Upper lobe of right lung (tissue), 1 donor: ENCODE results near the gene COL4A1. TPM values are rescaled to one million over a fixed set of nuclear protein-coding genes. Genes with fewer than 3 reads are reported as not detected.
A peak's percentile ranks its signal among the peaks of the same experiment; 100 is the strongest.

Experiments
- ATAC-seq: fragments of 200-7000 bp; cut with Tn5 transposase; one replicate; pipeline ENCODE4 v1.9.1; 2020; ENCODE audit warnings: mild to moderate bottlenecking, moderate library complexity
- DNase-seq: peaks from one replicate; pipeline ENCODE4 v3.0.0-alpha.2; 2020
- H3K27ac ChIP-seq: fragments of 200-600 bp; one replicate; pipeline ENCODE4 v1.8.0; 2022
- H3K27me3 ChIP-seq: fragments of 200-600 bp; one replicate; pipeline ENCODE4 v1.8.0; 2022; ENCODE audit warnings: mild to moderate bottlenecking
- H3K36me3 ChIP-seq: fragments of 200-600 bp; one replicate; pipeline ENCODE4 v1.8.0; 2022
- H3K4me1 ChIP-seq: fragments of 200-600 bp; one replicate; pipeline ENCODE4 v1.8.0; 2022
- H3K4me3 ChIP-seq: fragments of 200-600 bp; one replicate; pipeline ENCODE4 v1.8.0; 2022; ENCODE audit warnings: mild to moderate bottlenecking
- H3K9me3 ChIP-seq: fragments of 200-600 bp; one replicate; pipeline ENCODE4 v1.8.0; 2022
- intact Hi-C: fragments of 100-400 bp; cut with DNase I; formaldehyde crosslinking; loops from one replicate; pipeline ENCODE4 v1.11.0; 2022
- total RNA-seq: library from RNA; stranded (reverse); fragmentation: NEBNext Ultra II Directional; extraction: Animal tissue kit (Norgen Biotek cat#: 25700); gene quantifications from one replicate; pipeline ENCODE4 v1.2.1, GENCODE V29; 2021
- TF ChIP-seq, protein P1 (sequence below): fragments of 200-600 bp; IDR thresholded peaks from one replicate; pipeline ENCODE4 v1.8.0; 2022; ENCODE audit warnings: antibody characterized with exemption
- donor health status: DM: no; HTN: yes; CAD: no; lungs with severe emphysema.

Gene COL4A1
- total RNA-seq, 1 donor from 2014 or later, result 242 TPM

DNA sequence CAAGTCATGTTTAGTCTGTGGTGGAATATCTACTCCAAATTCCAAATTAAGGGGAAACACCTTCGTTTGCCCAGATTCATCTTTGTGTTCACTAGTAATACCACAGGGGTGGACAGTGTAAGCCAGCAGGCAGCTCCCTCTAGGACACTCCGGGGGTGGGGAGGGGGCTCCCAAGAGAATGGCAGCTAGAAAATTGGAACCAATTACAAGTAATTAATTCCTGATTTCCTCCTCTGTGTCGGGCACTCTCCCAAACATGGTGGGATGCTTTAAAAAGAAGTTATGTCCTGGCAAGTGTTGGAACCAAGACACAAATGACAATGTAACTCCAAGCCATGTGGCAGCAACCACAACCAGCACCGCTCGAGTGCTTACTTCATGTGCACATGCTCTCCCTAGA is 5.9 kb downstream of the COL4A1 start:
- Histone ChIP-seq H3K27ac (no peak overlapping the region), H3K4me1 (peaks cover 54% of the 10 kb centered on the region), H3K4me3 (no peak overlapping the region), H3K36me3 (no peaks in the 10 kb centered on the region), H3K9me3 (no peaks in the 10 kb centered on the region), H3K27me3 (peaks cover 2% of the 10 kb centered on the region)
- intact Hi-C loops, result loop anchor here (10.0 kb wide), 1 partner anchor 76 kb away; no protein-coding TSS in a partner anchor
- ATAC-seq (no peak), DNase-seq (no peak)
- TF ChIP-seq, protein P1, sequence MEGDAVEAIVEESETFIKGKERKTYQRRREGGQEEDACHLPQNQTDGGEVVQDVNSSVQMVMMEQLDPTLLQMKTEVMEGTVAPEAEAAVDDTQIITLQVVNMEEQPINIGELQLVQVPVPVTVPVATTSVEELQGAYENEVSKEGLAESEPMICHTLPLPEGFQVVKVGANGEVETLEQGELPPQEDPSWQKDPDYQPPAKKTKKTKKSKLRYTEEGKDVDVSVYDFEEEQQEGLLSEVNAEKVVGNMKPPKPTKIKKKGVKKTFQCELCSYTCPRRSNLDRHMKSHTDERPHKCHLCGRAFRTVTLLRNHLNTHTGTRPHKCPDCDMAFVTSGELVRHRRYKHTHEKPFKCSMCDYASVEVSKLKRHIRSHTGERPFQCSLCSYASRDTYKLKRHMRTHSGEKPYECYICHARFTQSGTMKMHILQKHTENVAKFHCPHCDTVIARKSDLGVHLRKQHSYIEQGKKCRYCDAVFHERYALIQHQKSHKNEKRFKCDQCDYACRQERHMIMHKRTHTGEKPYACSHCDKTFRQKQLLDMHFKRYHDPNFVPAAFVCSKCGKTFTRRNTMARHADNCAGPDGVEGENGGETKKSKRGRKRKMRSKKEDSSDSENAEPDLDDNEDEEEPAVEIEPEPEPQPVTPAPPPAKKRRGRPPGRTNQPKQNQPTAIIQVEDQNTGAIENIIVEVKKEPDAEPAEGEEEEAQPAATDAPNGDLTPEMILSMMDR, result no peak

DNA sequence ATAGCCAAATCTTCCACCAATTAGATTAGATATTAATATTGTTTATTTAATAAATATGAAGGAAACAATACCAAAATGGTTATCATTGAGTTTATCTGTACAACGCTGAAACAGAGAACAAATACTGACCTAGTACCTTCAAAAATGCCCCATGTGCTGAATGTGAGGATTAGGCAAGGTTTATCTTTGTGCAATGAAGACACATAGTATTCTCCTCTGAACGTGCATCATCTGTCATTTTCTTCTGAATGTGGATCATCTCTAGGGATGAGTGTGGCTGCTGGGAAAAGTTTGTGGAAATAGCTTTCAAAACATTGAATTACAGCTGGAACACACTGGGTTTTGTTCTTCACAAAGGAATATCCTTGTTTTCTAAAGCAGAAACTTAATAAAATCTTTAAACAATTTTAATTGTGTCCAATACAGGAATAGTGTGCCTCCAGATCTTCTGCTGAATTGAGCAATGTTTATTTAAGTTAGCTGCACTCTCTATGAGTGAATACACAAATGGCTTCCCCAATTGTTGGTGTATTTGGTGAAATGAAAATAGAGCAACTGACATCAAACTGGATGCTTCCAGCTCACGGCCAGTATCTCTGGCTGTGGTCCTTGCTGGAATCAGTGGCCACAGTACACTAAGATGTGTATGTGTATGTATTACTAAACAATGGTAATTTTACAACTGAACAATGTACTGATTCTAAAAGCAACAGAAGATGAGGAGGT is 6.7 kb downstream of the COL4A1 start:
- H3K4me3 ChIP-seq, result no peak overlapping the region
- no peak overlapping the region for H3K27ac ChIP-seq
- TF ChIP-seq, protein P1, result no peak
- H3K4me1 ChIP-seq, result peaks cover 54% of the 10 kb centered on the region
- no peaks in the 10 kb centered on the region for H3K27me3 ChIP-seq
- H3K36me3 ChIP-seq, result no peaks in the 10 kb centered on the region
- intact Hi-C loops, result loop anchor here (10.0 kb wide), 1 partner anchor 75 kb away; no protein-coding TSS in a partner anchor
- ATAC-seq, result no peak
- DNase-seq, result no peak
- H3K9me3 ChIP-seq, result no peaks in the 10 kb centered on the region

DNA sequence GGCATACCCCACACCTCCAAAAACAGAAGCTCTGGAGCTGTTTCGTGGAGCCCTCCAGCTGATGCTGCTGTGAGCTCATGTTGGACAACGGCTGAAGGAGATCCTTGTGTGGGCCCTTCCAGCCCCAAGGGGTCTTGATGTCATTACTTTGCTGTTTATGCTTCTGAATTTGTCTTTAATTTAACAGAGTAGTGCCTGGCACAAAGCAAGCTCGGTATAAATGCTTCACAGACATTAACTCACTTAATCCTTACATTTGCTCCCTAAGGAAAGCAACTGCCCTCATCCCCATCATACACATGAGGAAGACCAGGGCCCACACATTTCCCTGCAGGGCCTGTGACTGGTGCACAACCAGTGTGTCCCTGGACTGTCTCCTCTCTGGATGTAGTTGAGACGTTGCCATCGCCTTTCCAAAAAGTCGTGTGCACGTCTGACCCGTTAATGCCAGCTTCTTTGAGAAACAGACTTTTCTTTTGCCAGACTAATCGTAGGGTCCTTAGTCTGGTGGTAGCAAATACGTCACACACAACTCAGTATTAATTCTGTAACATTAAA is 7.6 kb downstream of the COL4A1 start:
- Histone ChIP-seq H3K27me3 (no peaks in the 10 kb centered on the region), H3K4me3 (peak overlapping the region; percentile 27), H3K4me1 (peaks cover 54% of the 10 kb centered on the region), H3K27ac (peak overlapping the region; percentile 45), H3K36me3 (no peaks in the 10 kb centered on the region), H3K9me3 (no peaks in the 10 kb centered on the region)
- DNase-seq (no peak), ATAC-seq (no peak)
- TF ChIP-seq, protein P1, result no peak
- intact Hi-C loops, result no loop called here

DNA sequence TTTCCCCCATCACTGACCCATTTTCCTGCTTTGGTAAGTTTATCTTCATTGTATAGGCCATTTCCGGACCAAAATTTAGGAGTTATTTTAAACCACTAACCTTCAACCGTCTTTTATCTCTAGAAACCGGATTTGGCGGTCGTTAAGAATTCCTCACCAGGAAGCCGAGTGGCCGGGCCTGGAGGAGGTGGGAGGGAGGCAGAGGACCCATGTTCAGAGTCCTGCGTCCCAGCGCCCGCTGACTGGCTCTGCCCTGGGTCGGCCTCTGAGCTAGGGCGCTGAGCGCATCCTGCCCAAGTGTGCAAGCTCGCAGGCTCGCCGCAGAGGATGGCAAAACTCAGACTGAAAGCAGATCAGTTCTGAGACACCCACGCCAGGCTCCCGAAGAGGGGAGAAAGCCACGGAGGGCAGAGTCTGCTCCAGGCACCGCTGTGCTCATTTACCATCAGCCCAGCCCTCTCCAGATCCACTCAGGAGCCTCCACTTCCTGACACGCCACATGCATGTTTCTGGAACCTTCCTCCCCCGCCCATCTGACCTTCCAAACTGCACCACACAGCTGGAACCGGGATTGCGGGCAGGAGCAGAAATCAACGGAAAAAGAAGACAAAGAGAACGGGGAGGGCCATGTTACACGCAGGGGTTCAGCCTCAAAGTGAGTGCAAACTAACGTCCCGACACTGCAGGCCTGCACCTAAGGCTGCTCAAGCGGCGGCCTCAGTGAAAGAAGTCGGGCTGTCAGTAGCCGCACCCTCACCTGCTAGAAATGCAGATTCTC is 8.3 kb downstream of the COL4A1 start:
- peak overlapping the region; percentile 27 for H3K4me3 ChIP-seq
- H3K27ac ChIP-seq, result peak overlapping the region; percentile 45
- peaks cover 57% of the 10 kb centered on the region for H3K4me1 ChIP-seq
- TF ChIP-seq, protein P1, result no peak
- no peak for DNase-seq
- peak; percentile 63 for ATAC-seq
- no peaks in the 10 kb centered on the region for H3K27me3 ChIP-seq
- no peaks in the 10 kb centered on the region for H3K9me3 ChIP-seq
- no peaks in the 10 kb centered on the region for H3K36me3 ChIP-seq
- intact Hi-C loops, result no loop called here

DNA sequence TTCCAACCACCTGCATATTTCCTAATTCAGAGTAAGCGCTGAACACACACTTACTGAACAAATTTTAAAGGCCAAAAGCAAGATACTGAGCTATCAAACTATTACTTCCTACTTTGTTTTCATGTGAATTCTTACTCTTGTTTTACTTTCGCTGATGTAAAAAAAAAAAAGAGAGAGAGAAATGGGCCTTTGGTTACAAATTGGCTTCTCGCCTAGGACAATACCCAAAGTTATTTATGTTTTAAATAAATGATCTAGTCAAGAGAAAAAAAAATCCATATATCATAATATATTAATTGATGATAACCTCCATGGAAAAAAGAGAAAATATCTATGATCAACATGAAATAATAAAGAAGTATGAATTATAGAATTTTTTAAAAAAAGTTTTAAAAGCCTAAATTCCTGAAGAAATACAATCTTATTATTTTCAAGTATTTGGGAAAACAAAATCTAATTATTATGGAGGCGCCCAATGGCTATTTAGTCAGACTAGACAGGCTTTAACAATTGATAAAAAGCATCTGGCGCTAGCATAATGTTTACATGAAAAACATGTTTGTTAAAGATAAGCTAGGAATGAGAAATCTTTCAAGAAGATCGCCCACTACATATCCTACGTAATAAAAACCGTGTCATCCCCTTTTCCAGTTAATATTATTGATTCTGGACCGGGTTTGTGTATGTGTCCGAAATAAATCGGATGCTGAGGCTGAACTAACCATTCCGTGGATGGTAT is 9.0 kb downstream of the COL4A1 start:
- TF ChIP-seq, protein P1, result no peak
- no peaks in the 10 kb centered on the region for H3K9me3 ChIP-seq
- peaks cover 60% of the 10 kb centered on the region for H3K4me1 ChIP-seq
- DNase-seq, result no peak
- ATAC-seq, result no peak
- H3K27me3 ChIP-seq, result no peaks in the 10 kb centered on the region
- H3K27ac ChIP-seq, result peak overlapping the region; percentile 45
- peak overlapping the region; percentile 27 for H3K4me3 ChIP-seq
- H3K36me3 ChIP-seq, result no peaks in the 10 kb centered on the region
- intact Hi-C loops, result no loop called here
